ENCODE measurements around the gene PTPRU.

Gene PTPRU

GRCh38 chr1:29317916-29318530 is 81.7 kb downstream of the PTPRU start:
- no peak for DNase-seq (ENCODE audit: low spot score)

GRCh38 chr1:29318724-29319123 is 82.4 kb downstream of the PTPRU start:
- DNase-seq (ENCODE audit: low spot score) = no peak

GRCh38 chr1:29319300-29320110 is 83.2 kb downstream of the PTPRU start:
- DNase-seq (ENCODE audit: low spot score) = no peak

GRCh38 chr1:29320156-29320940 is 84.0 kb downstream of the PTPRU start:
- DNase-seq (ENCODE audit: low spot score) = no peak

- DNase-seq (ENCODE audit: low spot score) = no peak
Observed at GRCh38 chr1:29321176-29321575, 84.9 kb downstream of the PTPRU start.

GRCh38 chr1:29322147-29322694 is 85.9 kb downstream of the PTPRU start:
- DNase-seq (ENCODE audit: low spot score) = no peak

GRCh38 chr1:29322861-29323585 is 86.7 kb downstream of the PTPRU start:
- DNase-seq (ENCODE audit: low spot score) = no peak

GRCh38 chr1:29323636-29324035 is 87.3 kb downstream of the PTPRU start:
- DNase-seq (ENCODE audit: low spot score) = peak; percentile 32

- DNase-seq (ENCODE audit: low spot score) = no peak
Observed at GRCh38 chr1:29324202-29324601, 87.9 kb downstream of the PTPRU start.

- DNase-seq (ENCODE audit: low spot score) = no peak
Observed at GRCh38 chr1:29324771-29325351, 88.5 kb downstream of the PTPRU start.

GRCh38 chr1:29325675-29326074 is 89.4 kb downstream of the PTPRU start:
- no peak for DNase-seq (ENCODE audit: low spot score)

GRCh38 chr1:29326123-29326522 is 89.8 kb downstream of the PTPRU start:
- no peak for DNase-seq (ENCODE audit: low spot score)

GRCh38 chr1:29327223-29327935 is 91.1 kb downstream of the PTPRU start:
- no peak for DNase-seq (ENCODE audit: low spot score)

- no peak for DNase-seq (ENCODE audit: low spot score)
Observed at GRCh38 chr1:29329022-29329775, 92.9 kb downstream of the PTPRU start.

GRCh38 chr1:29330089-29330488 is 93.8 kb downstream of the PTPRU start:
- no peak for DNase-seq (ENCODE audit: low spot score)

- no peak for DNase-seq (ENCODE audit: low spot score)
Observed at GRCh38 chr1:29330856-29331255, 94.5 kb downstream of the PTPRU start.

GRCh38 chr1:29331309-29331708 is 95.0 kb downstream of the PTPRU start:
- no peak for DNase-seq (ENCODE audit: low spot score)

GRCh38 chr1:29331729-29332128 is 95.4 kb downstream of the PTPRU start:
- DNase-seq (ENCODE audit: low spot score) = no peak

- DNase-seq (ENCODE audit: low spot score) = no peak
Observed at GRCh38 chr1:29332204-29332603, 95.9 kb downstream of the PTPRU start.

- no peak for DNase-seq (ENCODE audit: low spot score)
Observed at GRCh38 chr1:29333008-29333407, 96.7 kb downstream of the PTPRU start.
